GM12801 (cell line): ENCODE data around the gene ZC3H6.

Experiments used
- TF ChIP-seq, protein P1 (sequence below): IDR thresholded peaks from one replicate; pipeline ENCODE4 v1.5.1; 2011; ENCODE audit warnings: control low read depth; ENCODE audit not compliant: insufficient read length; ENCODE audit errors: extremely low read depth

The ZC3H6 gene

DNA sequence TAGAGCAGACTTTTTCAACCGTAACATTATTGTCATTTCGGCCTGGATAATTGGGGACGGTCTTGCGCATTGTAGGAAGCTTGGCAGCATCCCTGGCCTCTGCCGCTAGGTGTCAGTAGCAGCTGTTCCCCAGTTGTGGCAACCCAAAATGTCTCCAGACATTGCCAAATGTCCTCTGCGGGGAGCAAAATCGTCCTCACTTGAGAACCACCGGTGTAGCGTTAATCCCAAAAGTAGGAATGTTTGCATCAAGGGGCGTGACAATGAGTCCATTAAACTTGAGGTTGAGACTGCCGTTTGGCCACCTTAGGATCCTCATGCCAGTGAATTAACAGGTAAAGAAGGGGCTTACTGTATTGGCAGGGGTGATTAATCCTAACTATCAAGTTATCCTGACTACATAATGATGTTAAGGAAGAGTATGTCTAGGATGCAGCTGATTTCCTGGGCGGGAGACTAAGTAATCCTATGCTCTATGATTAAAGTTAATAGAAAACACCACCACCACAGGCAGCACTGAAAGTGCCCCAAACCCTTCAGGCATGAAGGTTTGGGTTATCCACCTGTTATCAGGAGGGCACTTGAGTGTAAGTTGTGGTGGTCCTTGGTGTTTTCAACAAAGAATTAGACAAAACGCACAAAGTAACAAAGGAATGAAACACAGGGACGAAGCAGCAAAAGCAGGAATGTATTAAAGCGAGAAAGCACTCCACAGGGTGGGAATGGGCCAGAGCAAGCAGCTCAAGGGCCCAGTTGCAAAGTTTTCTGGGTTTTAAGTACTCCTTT lies 15.7 kb upstream of the ZC3H6 start:
- TF ChIP-seq, protein P1, sequence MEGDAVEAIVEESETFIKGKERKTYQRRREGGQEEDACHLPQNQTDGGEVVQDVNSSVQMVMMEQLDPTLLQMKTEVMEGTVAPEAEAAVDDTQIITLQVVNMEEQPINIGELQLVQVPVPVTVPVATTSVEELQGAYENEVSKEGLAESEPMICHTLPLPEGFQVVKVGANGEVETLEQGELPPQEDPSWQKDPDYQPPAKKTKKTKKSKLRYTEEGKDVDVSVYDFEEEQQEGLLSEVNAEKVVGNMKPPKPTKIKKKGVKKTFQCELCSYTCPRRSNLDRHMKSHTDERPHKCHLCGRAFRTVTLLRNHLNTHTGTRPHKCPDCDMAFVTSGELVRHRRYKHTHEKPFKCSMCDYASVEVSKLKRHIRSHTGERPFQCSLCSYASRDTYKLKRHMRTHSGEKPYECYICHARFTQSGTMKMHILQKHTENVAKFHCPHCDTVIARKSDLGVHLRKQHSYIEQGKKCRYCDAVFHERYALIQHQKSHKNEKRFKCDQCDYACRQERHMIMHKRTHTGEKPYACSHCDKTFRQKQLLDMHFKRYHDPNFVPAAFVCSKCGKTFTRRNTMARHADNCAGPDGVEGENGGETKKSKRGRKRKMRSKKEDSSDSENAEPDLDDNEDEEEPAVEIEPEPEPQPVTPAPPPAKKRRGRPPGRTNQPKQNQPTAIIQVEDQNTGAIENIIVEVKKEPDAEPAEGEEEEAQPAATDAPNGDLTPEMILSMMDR = peak; percentile 87

DNA sequence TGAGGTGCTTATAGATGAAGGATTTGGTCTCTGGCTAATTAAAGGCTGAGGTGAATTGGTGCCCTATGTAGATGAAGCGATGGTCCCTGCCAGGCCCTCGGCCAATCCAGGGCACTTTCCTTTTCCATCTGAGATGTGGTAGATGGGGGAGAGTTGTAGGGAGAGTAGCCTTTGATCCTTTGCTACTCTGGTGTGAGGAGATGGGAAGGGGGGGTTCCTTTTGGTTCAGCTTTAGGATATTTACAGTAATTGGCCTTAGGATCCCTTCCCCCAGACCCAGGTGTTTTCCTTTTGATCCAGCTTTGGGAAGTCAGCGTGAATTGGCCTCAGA lies 15.1 kb upstream of the ZC3H6 start:
- TF ChIP-seq, protein P1 = no peak

DNA sequence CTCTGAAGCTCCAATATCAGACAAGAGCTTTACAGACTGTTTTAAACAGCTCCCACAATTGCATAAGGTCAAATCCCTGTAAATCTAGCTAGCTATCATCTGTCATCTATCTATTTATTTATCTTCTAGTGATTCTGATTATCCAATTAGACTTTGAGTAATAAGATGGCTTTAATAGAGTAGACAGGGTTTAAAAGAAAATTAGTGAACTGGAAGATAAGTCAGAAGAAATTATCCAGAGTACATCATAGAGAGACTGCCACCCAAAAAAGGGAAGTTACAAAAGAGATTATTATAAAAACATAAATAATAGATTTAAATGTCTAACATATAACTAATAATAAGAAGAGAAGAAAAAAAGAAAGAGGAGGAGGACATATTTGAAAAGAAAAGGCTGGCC lies 12.5 kb upstream of the ZC3H6 start:
- TF ChIP-seq, protein P1 = no peak

DNA sequence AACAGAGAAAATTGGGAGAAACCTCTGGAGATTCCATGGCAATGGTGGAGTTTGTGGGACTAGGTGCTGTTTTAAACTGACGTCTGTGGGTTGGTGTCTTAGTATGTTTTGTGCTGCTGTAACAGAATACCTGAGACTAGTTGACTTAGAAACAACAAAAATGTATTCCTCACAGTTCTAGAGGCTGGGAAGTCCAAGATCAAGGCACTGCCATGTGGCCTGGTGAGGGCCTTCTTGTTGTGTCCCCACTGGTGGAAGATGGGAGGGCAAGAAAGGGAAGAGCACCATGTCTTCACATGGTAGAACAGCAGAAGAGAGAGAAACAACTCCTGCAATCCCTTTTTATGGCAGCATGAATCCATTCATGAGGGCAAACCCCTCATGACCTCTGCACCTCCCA lies 6.8 kb upstream of the ZC3H6 start:
- TF ChIP-seq, protein P1 = no peak

DNA sequence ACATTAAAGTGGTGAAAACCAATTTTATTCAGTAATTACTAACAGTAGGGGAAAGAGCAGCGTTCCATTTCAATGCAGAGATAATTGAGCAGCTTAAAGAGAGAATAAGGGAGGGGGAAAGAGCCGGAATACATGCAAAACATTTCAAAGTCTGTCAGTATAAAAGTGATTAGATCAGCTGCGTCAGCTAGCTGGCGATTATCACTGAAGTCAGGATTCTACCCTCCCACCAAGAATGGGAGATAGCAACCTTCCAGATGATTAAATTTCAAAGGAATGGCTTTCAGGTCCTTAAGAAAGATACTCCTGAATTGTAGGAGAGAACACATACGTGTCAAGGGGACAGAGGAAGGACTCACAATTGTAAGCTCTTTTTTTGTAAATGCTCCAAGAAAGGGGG lies 2.7 kb upstream of the ZC3H6 start:
- TF ChIP-seq, protein P1 = no peak

DNA sequence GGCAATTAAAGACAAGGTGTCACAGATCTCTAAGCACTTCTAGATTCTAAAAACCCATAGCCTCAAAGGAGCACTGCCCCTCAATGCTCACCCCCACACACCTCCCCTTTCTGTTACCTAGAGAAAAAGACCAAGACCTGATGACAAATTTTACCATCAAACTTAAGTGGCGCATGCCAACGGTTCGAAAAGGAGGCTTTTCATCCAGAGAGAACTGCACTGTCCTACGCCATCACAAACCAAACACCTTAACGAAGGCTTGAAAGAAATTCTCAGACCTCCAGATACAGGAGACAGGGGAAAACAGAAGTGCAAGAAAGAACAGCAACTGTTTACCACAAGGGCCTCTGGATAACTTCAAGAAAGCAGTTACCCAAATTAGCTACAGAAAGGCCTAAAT lies 2.0 kb upstream of the ZC3H6 start:
- TF ChIP-seq, protein P1 = no peak

DNA sequence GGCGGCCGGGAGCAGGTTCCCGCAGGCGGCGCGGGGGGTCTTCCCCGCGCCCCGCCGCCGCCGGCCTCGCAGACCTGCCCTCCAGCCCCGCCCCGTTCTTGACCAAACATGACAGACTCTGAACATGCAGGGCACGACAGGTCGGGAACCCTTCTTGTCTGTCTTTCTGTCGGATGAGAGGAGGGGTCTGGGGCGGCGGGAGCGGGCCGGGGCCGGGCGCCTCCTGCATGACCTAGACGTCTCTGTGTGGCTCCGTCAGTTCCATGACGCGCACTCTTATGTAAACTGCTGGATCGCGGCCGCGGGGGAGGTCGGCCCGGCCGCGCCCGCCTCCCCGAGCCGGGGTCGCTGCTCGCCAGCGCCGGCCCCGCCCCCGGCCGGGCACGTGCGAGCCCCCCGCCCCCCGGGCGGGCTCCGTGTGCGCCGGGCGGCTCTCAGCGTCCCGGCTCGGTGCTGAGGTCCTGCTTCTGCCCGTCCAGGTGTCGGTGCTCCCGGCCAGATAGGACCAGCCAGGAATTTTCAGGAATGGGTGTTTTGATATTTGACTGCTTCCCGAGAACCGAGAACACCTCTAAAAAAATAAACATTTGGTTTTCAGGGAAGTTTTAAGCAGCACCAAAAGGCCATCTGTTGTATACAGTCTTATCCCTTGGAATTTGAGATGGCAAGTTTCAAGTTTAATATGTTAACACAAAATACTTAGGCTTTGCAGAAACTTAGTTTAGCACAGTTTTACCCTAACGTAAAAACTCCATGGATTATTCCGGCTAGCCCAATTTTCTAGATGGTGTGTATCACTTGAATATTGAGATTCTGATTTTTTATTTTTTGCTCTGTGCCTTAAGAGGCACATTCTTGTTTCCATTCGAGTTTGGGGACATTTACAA lies 733 bp downstream of the ZC3H6 start:
- TF ChIP-seq, protein P1 = no peak
